Activated T-cell treated with anti-CD3 and anti-CD28 coated beads for 4 hours (primary cell): ENCODE measurements around the gene RBMS1.

Experiments used
- DNase-seq: peaks from one replicate; pipeline ENCODE4 v3.0.0-alpha.2; 2020

The RBMS1 gene

DNA sequence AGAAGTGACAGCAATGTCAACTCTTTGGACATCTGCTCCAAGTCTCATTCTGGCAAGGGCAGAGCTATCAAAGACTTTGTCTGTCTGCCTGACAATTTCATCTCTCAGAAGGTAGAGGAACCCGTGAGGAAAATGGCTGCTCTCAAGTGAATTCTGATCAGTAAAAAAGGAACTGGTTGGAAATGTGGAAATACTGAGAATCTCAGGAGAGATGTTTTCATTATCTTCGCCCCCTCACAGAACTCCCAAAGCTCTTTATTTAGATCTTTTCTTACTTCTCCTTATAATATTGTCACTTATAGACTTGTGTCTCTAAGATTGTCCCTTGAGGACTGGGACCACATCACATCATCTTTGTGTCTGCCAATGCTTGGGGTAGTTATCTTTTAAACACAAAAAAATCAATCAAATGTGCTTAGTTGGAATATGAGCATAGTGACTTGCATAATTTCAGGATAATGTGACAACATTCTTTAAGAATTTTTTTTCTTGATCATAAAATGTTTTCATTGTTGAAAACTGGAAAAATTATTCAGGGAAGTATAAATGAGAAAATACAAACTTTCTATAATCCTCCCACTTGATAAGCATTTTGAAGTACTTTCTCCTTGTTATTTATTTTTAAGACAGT lies 225.3 kb downstream of the RBMS1 start:
- no peak for DNase-seq

GRCh38 chr2:160267692-160268091 lies 225.9 kb downstream of the RBMS1 start:
- DNase-seq, result no peak

DNA sequence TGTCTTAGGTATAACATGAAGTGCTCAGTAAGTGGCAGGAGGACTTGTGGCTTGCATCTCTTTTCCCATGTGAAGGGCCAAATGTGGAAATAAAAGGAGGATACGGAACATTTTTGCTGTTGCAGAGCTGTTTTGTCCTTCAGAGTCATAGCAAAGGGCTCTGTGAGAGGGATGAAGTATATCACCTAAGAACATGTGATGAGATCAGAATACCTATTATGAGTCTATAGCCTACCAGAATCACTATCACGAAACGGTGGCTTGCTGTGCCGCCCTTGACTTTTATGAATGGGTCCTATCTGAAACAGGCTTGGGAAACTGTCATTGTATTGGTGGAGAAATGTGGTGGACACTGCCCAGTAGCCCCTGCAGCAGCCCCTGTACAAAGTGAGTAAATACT lies 226.6 kb downstream of the RBMS1 start:
- no peak for DNase-seq

GRCh38 chr2:160266037-160266551 lies 227.5 kb downstream of the RBMS1 start:
- no peak for DNase-seq

DNA sequence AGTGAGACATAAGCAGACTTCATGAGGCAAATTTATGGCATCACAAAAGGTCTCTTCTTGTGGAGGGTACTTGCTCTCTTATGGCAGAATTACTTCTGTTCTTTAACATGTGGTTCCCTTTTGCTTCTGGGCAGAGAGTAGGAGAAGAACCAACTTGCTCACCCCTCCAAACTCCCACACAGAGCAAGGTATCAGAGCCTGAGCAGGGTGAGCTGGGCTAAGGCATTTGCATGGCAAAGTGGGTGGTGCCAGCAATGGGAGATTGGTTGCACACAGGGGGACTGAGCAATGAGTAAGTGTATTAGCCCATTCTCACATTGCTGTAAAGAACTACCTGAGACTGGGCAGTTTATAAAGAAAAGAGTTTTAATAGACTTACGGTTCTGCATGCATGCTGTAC lies 229.3 kb downstream of the RBMS1 start:
- DNase-seq, result no peak

DNA sequence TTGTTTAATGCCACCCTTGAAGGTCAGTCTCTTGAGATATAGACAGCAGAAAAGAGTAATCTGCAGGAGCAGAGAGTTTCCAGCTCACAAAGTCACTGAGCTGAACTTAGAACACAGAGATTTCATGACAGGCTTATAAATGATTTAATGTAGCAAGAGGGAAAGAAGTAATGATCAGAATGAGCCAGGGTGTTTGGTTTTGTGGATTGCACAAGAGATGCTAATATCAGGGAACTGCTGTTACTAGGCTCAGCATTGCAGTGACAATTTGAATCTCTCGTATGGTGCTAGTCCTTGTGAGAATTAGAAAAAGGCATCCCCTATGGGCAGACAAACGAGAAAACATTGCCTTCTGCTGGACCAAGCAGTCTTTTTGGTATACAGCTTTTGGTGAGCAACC lies 231.9 kb downstream of the RBMS1 start:
- no peak for DNase-seq

DNA sequence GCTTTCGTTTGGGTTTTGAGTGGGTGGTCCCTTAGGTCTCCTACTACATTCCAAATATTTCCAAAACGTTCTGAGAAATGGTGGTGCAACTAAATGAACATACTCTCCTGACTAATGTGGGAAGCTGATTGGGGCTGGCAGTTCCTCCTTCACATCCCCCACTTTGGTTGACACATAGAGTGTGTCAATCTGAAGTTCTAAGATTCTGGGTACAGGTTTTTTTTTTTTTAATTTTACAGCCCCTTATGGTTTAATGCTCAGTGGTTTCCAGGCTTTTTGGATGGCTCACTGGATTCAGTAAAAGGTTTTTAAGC lies 235.2 kb downstream of the RBMS1 start:
- DNase-seq, result no peak

DNA sequence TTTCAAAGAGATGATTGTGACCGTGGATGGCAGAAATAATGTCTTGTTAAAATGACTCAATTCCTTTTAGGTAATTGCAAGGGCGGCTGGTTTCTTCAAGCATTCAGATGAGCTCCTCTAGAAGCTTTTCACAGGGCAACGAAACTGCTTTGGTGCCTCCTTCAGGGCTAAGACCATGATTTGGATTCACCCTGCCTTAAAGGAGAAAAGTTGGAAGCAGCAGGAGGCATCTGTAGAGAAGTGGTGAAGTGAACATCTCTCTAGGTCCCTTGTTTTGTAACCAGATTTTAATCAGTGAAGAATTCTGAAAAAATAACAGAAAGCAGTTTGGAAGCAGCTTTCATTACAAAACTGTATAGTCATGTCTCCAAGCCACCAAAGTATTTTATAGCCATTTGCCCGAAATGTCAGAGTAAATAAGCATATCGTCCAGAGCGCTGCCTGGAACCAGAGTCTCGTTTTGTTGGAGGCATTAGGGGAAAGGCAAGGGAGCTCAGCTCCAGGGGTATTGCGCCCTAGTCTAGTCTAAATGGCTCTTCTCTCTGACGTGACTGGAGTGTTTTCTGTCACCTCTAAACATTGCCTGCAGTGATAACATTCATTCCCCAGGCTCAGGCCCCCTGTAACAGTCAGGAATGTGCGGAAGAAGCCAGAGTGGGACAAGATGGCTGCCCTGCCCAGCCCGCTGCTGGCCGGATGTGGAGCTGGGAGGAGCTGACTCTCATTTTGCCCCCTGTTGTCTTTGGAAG lies 235.7 kb downstream of the RBMS1 start:
- no peak for DNase-seq

- DNase-seq, result no peak
Observed at GRCh38 chr2:160257041-160257742, 236.4 kb downstream of the RBMS1 start.

- DNase-seq, result no peak
Observed at GRCh38 chr2:160256507-160256906, 237.1 kb downstream of the RBMS1 start.

DNA sequence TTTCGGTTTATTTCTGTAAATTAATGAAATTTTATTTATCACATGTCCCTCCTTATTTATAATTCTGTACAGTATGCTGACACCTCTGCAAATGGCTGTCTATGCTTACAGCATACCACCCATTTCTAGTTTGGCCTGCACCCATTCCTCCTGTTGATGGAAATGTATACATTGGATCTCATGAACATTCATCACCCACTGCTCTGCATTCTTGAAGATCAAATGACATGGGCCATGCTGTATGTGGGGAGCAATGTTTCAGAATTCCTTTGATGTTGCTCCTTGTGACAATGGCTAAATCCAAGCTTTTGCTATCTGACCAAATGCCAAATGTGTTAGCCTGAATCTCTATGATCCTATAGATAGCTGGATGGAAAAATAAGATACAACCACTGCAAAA lies 238.2 kb downstream of the RBMS1 start:
- no peak for DNase-seq

GRCh38 chr2:160254189-160254762 lies 239.3 kb downstream of the RBMS1 start:
- no peak for DNase-seq

DNA sequence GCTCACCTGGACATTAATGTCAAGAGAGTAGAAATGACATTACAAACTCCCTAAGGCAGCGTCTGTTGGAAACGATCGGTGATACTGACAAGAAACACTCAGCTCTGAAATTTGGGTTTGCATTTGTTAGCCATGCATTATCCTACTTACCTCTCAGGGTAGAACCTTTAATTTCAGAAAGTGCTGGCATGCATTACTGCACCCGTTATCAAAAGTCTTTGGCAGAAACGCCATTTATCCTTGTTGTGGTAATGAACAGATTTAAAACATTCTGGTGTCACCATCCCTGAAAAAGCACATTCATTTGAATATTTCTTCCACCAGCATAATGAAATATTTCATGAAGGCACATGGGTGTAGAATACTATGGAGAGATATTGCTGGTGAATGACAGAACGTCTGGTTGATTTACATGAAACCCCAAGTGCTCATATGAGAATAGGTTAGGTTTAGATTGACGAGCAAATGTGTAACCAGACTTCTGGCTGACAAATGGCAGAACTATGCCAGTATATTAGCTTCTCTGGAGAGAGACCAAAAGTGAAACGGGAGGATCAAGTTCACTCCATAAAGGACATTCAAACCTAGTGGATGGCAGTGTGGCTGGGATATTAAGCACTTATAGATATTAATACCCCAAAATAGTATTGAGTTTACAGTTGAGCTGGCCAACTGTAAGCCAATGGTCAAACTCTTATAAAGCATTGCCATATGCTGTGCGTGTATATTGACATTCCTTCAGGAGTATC lies 240.0 kb downstream of the RBMS1 start:
- DNase-seq, result no peak

DNA sequence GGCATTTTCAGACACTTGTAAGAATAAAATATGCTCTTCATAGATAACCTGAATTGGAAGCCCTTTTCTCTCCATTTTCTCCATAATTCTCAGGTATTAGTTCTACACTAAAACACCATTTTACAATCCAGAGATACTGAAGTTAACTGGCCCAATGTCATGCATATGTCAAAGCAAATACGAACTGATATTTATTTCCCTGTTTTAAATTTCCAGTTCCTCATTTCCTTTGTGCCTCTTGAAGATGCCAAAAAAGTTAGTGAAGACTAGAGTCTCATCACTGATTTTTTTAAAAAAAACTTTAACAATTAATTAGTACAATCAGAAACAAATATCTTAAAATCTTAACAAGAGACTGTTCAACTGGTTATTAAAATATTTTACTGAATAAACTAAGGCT lies 240.7 kb downstream of the RBMS1 start:
- DNase-seq, result no peak

DNA sequence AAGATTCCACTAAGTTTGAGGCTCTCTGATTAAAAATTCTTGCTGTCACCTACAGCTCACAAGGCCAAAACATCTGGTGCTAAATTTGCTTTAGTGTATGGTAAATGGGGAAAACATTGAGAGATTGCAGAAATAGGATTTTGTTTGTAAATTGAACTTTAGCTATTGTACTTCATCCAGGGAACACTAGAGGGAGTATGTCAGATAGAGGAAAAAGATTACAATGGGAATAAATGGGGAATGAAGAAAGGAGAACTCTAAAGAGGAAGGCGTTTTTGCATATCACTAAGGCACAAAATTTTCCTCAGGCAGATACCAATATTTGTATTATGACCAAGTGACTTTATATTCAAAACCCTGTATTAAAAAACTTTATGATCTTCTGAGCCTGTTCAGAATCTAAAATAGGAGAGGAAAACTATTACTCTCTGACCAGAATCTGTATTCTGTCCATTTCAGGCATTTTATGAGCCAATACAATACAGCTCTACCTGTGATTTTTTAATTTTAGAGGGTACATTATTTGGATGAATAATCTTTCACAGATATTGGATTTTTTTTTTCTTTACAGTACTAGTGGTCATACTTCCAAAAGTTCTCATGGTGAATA lies 241.2 kb downstream of the RBMS1 start:
- DNase-seq, result no peak

DNA sequence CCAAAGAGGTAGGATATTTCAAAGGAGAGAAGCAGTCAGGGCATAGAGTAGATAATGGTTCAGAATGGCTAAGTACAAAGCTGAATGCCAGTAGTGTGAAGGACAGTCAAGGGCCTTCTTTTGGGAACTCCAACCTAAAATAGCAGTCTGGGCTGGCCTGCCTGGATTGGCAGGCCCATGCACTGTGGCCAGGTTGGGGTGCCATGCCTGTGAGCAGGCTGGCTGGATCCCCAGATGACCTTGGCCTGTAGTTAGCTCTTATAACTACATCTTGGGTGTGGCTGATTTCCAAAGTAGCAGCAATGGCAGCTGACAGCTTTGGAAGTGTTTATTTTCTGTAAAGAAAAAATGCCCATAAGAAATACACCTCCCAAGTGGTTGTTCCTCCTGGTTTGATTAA lies 242.0 kb downstream of the RBMS1 start:
- no peak for DNase-seq

DNA sequence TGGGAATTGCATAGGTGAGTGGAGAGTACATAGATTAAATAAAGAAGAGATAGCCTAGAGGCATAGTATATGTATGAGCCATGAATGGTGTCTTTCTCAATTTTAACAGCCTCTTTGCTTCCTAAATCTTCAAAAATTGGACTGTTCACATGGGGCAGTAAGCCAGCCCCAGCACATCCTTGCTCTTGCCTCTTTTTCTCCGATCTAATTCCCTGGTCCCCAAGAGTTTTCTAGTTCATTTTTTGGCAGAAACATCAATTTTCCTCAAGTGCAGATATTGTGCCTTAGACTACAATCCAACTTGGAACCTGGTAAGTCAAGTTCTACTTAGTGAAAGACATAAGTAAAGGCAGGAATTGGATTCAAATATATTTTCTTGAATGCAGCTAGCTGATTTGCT lies 243.7 kb downstream of the RBMS1 start:
- DNase-seq, result no peak

DNA sequence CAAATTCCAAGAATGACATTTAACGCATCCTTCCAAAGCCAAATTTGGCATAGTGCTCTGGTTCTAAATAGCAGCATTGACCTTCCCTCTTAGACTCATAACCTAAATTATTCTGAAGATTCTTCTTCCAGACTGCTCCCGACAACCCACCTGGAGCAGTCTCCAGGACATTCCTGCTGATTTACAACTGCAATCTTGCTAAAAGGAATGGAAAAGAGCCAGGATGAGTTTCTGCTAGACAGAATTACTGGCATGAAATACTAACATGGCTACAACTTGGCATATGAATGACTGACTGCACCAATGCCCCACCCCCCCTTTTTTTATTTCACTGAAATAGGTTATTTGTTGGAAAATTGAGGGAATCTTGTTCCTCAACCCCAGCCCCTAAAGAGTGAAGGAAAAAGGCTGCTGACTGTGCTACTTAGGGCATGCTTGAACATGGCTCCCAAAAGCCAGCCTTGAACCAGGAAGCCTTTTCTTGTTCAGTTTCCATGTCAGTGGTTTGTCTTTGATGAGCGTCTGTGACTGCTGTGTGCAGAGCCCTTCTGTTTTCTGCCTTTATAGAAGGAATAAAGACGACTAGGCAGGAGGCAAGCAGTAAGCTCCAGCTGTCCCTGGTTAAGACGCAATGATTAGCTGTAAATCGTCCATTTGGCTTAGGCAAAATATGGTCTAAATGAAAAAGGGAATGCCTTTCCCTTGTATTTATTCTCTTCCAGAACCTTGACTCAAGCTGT lies 246.1 kb downstream of the RBMS1 start:
- DNase-seq, result no peak

- DNase-seq, result no peak
Observed at GRCh38 chr2:160246356-160246755, 247.3 kb downstream of the RBMS1 start.

DNA sequence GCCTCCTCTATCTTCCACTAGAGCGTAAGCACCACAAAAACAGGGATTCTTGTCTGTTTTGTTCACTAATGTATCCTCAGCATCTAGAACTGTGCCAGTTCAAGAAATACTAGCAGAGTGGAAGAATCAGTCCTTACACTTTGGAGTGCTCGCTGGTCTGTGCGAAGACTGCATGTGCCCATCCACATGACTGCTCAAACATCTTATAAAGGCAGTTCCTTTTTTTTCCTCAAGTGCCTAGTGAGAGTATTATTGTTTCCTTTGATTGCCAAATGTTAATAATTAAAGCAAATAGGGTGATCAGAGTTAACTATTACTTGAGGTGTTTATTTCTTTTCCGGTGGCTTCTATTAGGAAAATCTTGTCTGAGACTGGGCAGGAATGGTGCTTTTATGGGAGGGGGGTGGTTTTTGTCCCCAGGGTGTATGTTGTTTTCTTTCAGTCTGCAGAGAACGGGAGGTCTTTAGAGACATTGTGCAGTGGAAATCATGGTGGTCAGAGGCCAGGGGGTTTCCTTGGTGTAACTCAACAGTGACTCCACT lies 247.9 kb downstream of the RBMS1 start:
- no peak for DNase-seq

DNA sequence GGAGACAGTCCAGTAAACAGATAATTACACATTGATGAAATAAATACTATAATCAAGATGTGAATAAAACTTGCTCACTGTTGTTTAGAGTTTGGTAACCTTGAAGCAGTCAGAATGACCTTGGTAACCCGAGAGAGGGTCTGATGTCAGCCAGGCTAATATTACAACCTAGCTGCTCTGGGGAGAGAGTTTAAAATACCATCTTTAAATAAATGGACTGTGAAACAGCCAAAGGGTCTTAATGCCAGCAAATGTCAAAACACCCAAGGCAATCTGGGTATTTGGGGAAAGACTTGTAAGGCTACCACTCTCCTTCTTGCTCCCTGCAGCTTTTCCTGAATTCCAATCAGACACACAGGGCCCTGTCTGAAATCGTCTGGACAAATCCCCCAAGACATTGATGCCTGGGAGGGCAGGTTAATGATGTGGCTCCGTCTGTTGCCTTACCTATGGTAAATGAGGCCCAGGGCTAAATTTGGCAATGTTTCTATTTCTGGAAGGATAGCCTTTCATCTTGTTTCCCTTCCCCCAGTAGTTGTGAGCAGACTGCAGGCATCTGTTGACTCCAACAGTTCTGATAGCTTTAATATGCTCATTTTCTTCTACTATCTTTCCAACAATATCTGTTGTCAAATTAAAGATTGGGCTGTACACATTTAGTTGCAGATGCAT lies 250.6 kb downstream of the RBMS1 start:
- no peak for DNase-seq
